ENCODE measurements around the gene CKM.

Gene CKM

GRCh38 chr19:45322744-45323281 is at the start of gene CKM:
Gene CKM (minus strand): TSS chr19:45322875. CDS start chr19:45319713, 3,162 bp downstream.
- TF ChIP-seq, protein P1, sequence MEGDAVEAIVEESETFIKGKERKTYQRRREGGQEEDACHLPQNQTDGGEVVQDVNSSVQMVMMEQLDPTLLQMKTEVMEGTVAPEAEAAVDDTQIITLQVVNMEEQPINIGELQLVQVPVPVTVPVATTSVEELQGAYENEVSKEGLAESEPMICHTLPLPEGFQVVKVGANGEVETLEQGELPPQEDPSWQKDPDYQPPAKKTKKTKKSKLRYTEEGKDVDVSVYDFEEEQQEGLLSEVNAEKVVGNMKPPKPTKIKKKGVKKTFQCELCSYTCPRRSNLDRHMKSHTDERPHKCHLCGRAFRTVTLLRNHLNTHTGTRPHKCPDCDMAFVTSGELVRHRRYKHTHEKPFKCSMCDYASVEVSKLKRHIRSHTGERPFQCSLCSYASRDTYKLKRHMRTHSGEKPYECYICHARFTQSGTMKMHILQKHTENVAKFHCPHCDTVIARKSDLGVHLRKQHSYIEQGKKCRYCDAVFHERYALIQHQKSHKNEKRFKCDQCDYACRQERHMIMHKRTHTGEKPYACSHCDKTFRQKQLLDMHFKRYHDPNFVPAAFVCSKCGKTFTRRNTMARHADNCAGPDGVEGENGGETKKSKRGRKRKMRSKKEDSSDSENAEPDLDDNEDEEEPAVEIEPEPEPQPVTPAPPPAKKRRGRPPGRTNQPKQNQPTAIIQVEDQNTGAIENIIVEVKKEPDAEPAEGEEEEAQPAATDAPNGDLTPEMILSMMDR (IDR thresholded peaks at IDR 0.05; ENCODE audit: control insufficient read depth, insufficient read depth, low read depth, low read length, missing control alignments): no peak
- H3K4me3 ChIP-seq (ENCODE audit: control insufficient read depth, low read depth, low read length): peak within 1 kb of the TSS; percentile 5
- no peak for DNase-seq (ENCODE audit: low read depth)

DNA sequence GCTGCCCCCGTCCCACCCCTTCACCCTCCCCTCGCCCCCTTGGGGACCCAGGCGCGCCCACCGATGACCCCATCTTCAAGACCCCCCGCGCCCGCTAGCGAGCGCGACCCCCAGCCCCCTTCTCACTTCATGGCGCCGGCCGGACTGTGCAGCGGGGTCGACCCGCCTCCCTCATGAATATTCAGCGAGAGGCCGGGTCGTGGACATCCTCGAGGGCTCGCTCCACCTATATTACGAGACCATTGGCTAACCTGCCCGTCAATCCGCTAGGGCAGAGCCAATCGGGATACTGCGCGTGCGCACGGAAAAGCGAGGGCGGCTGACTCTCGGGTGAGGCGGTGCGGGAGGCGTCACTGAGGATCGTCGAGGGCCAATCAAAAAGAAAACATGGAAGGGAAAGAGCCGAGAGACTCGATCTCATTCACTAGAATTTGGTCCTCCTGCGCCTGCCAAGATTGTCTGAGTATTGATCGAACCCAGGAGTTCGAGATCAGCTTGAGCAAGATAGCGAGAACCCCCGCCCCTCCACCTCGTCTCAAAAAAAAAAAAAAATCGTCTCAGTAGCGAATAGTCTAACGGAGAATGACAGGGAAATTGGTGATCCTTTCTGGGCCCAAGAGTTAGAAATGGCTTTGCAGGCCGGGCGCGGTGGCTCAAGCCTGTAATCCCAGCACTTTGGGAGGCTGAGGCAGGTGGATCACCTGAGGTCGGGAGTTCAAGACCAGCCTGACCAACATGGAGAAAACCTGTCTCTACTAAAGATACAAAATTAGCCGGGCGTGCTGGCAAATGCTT is 47.9 kb upstream of the CKM start, which contains the start of gene ERCC2:
TSS of gene ERCC2 (minus strand) at position 164 of the 795 bp plus-strand sequence. CDS start at position 131, 33 bp downstream.
- peak; percentile 94 for DNase-seq (ENCODE audit: low read depth)

GRCh38 chr19:45368737-45369340 is 46.2 kb upstream of the CKM start:
- DNase-seq (ENCODE audit: low read depth): no peak
- TF ChIP-seq, protein P1 (IDR thresholded peaks at IDR 0.05; ENCODE audit: control insufficient read depth, insufficient read depth, low read depth, low read length, missing control alignments): no peak

More for the DNA sequence above, 47.9 kb upstream of the CKM start, which contains the start of gene ERCC2:
- H3K4me3 ChIP-seq (ENCODE audit: control insufficient read depth, low read depth, low read length): peak within 1 kb of the TSS; percentile 67
- TF ChIP-seq, protein P1 (IDR thresholded peaks at IDR 0.05; ENCODE audit: control insufficient read depth, insufficient read depth, low read depth, low read length, missing control alignments): no peak

DNA sequence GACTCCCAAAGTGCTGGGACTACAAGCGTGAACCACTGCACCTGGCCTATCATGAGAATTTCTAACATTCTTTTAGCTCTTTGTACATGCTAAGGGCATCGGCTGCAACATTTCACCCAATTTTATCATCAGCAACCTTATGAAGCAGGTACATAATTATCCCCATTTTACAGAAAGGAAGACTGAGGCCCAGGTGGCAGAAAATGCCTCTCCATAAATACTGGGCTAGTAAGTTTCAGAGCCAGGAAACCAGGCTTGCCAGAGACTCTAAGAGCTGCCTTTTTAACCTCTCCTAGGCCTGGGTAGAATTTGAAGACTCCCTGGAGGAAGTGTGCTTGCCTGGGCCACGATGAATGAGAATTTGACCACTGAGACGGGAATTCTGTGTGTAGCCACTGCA is 45.5 kb upstream of the CKM start:
- TF ChIP-seq, protein P1 (IDR thresholded peaks at IDR 0.05; ENCODE audit: control insufficient read depth, insufficient read depth, low read depth, low read length, missing control alignments): no peak
- no peak for DNase-seq (ENCODE audit: low read depth)
- H3K4me3 ChIP-seq (ENCODE audit: control insufficient read depth, low read depth, low read length): no peak overlapping the region

More at GRCh38 chr19:45368737-45369340, 46.2 kb upstream of the CKM start:
- no peak overlapping the region for H3K4me3 ChIP-seq (ENCODE audit: control insufficient read depth, low read depth, low read length)

DNA sequence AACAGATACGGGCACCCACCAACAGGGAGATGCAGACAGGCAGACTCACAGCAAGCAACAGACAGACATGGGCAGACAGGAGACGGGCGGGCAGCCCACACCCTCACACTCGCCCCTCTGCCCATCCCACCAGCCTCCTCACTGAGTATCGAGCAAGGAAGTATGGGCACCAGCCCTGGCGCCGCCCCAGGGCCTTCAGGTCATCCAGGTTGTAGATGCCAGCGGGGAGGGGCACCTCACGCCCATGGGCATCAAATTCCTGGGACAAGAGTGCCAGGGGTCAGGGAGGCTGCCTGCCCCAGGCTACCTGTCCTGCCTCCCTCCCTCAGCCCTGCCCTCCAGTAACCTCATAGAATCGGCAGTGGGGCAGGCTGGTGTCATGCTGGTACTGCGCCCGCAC is 42.0 kb upstream of the CKM start:
- TF ChIP-seq, protein P1 (IDR thresholded peaks at IDR 0.05; ENCODE audit: control insufficient read depth, insufficient read depth, low read depth, low read length, missing control alignments): no peak
- DNase-seq (ENCODE audit: low read depth): no peak

DNA sequence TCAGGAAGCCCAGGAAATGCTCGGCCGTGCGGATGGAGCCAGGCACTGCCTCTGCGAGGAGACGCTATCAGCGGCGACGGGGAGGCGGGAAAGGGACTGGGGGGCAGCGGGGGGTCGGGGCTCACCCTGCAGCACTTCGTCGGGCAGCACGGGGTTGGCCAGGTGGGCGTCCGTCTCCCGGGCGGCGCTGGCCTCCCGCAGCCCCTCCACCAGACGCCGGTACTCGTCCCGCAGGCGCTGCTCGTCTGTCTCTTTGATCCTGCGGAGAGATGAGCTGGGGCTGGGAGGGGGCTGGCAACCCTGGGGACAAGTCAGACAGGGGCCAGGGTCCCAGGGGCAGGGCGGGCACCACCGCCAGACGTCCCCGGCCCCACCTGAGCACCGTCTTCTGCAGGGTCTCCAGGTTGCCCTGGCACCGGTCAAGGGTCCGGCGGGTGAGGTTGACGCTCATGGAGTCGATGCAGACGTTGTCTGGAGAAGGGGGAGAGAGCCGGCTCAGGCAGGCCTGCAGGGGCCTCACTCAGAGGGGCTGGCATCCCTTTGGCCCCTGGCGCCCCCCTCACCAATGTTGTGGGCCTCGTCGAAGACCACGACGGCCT is 41.3 kb upstream of the CKM start:
- DNase-seq (ENCODE audit: low read depth): no peak
- TF ChIP-seq, protein P1 (IDR thresholded peaks at IDR 0.05; ENCODE audit: control insufficient read depth, insufficient read depth, low read depth, low read length, missing control alignments): no peak
- H3K4me3 ChIP-seq (ENCODE audit: control insufficient read depth, low read depth, low read length): no peak overlapping the region

More for the DNA sequence above, 42.0 kb upstream of the CKM start:
- no peak overlapping the region for H3K4me3 ChIP-seq (ENCODE audit: control insufficient read depth, low read depth, low read length)
